ENCODE measurements around the gene ZIC4.

The ZIC4 gene

DNA sequence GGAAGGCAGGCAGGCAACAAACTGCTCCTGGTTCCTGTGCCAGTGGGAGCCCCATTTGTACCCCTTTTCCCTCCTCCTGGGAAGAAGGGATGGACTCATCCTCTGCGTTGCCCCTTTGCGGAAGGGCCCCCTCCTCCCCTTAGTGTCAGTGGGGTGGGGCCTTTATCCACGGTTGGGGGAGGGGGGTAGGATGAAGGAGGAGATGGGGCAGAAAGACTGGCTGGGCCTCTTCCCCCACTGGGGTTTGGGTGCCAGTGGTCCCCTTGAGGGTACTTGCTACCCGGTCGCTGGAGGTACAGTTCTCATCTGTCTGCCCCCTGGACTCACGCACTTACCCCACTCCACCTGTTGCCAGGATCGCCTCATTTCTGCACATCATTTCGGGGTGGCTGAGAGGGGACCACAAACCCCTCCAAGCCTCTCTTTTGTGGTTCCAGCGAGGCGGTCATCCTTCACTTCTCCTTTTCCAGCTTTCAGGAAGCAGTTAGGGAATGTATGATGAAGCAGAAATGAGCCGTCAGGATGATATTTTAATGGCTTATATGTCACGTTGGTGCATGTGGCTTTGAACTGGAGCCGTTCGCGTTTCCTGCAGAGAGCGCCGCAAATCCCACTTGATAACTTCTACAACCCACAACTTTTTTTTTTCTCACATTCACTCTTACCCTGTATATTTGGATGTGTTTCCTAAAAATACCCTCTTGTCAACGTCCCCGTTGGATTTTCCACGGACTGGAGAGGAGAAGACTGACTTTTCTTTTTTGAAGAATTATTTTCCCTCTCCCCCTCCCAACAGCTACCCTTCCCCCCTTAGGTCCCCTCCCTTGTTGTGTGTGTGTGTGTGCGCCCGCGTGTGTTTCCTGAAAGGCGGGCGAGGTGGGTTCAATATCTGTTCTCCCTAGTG lies at the start of gene ZIC4:
Gene ZIC4 (minus strand): TSS at position 516 of the 904 bp plus-strand sequence. CDS start 3,746 bp downstream, outside the sequence.
- Histone ChIP-seq H3K36me3 (ENCODE audit: control insufficient read depth in 5 of 5, insufficient read depth in 5 of 5, low read length in 5 of 5) (no peaks in the 10 kb centered on the region), H3K9me3 (ENCODE audit: control insufficient read depth in 5 of 5, low read length in 5 of 5) (peaks cover 0 to 3% (median 0%) of the 10 kb centered on the region in 5 donors), H3K27ac (ENCODE audit: low read depth, low read length) (no peak within 1 kb of the TSS), H3K4me3 (ENCODE audit: low read depth in 1 of 5, low read length in 5 of 5) (no peak within 1 kb of the TSS), H3K9ac (ENCODE audit: low read length in 5 of 5) (no peak within 1 kb of the TSS), H3K27me3 (ENCODE audit: control insufficient read depth in 5 of 5, insufficient read depth in 4 of 5, low read length in 5 of 5) (peaks cover 63 to 85% (median 79%) of the 10 kb centered on the region in 5 donors), H3K4me1 (ENCODE audit: control insufficient read depth in 5 of 5, insufficient read depth in 5 of 5, low read length in 5 of 5) (peaks cover 1 to 28% (median 26%) of the 10 kb centered on the region in 5 donors)

DNA sequence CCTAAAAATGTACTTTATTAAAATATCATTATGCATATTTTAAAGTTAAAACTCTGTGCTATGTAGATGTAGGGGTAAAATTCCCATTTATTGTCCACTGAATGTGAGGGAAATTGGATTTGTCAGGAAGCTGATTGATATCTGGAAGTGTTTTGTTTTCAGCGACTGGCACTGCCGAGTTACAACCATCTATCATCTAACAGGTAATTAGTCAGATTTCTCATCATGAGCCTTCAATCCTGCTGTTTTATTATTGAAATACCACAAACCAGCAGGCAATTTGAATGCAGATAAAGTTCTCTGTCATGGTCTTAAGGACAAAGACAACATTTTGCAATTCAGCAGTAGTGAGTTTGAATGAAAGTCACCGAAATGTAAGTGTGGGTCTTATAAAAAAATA lies 43.3 kb upstream of the ZIC4 start:
- Histone ChIP-seq H3K4me3 (ENCODE audit: low read depth in 1 of 5, low read length in 5 of 5) (no peak overlapping the region), H3K4me1 (ENCODE audit: control insufficient read depth in 5 of 5, insufficient read depth in 5 of 5, low read length in 5 of 5) (no peaks in the 10 kb centered on the region), H3K36me3 (ENCODE audit: control insufficient read depth in 5 of 5, insufficient read depth in 5 of 5, low read length in 5 of 5) (no peaks in the 10 kb centered on the region), H3K27me3 (ENCODE audit: control insufficient read depth in 5 of 5, insufficient read depth in 4 of 5, low read length in 5 of 5) (peaks cover 0 to 3% (median 0%) of the 10 kb centered on the region in 5 donors), H3K27ac (ENCODE audit: low read depth, low read length) (no peak overlapping the region), H3K9me3 (ENCODE audit: control insufficient read depth in 5 of 5, low read length in 5 of 5) (no peaks in the 10 kb centered on the region), H3K9ac (ENCODE audit: low read length in 5 of 5) (no peak overlapping the region)

DNA sequence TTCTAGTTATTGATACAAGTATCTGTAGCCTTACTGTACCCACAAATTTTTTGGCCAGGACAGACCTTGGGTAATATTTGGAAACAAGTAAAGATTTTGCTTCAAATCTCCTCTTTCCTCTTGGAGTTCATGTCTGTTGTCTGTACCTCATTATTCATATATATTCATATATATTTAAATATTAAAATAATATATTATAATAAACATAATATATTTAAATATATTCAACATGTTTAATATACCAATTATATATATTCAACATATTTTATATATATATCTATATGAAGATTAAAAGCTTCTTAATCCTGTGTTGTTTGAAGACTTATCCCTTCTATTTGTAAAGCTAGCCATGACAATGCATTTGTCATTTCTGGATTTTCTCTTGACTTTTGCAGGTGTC lies 40.9 kb upstream of the ZIC4 start:
- H3K4me3 ChIP-seq (ENCODE audit: low read depth in 1 of 5, low read length in 5 of 5): no peak overlapping the region
- H3K36me3 ChIP-seq (ENCODE audit: control insufficient read depth in 5 of 5, insufficient read depth in 5 of 5, low read length in 5 of 5): no peaks in the 10 kb centered on the region
- H3K27me3 ChIP-seq (ENCODE audit: control insufficient read depth in 5 of 5, insufficient read depth in 4 of 5, low read length in 5 of 5): peaks cover 0 to 3% (median 0%) of the 10 kb centered on the region in 5 donors
- H3K27ac ChIP-seq (ENCODE audit: low read depth, low read length): no peak overlapping the region
- H3K9ac ChIP-seq (ENCODE audit: low read length in 5 of 5): no peak overlapping the region
- no peaks in the 10 kb centered on the region for H3K4me1 ChIP-seq (ENCODE audit: control insufficient read depth in 5 of 5, insufficient read depth in 5 of 5, low read length in 5 of 5)
- no peaks in the 10 kb centered on the region for H3K9me3 ChIP-seq (ENCODE audit: control insufficient read depth in 5 of 5, low read length in 5 of 5)

DNA sequence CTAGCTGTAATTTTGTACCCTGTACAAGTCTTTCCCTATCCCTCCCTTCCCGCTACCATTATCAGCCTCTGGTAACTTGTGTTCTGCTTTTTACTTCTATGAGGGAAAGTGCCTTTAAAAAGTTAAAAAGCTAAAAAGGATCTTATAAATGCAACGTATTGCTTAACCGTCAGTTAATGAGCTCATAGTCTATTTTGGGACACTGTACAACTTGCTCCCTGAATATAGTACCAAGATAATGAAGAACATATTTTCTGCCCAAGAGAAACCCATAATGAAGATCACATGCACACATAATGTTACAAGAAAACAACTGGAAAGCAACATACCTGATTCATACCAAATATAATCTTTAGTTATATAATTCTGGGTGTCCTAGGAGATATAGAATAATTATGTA lies 25.4 kb upstream of the ZIC4 start:
- Histone ChIP-seq H3K4me3 (ENCODE audit: low read depth in 1 of 5, low read length in 5 of 5) (no peak overlapping the region), H3K9ac (ENCODE audit: low read length in 5 of 5) (no peak overlapping the region), H3K27ac (ENCODE audit: low read depth, low read length) (no peak overlapping the region), H3K27me3 (ENCODE audit: control insufficient read depth in 5 of 5, insufficient read depth in 4 of 5, low read length in 5 of 5) (peaks cover 0 to 7% (median 2%) of the 10 kb centered on the region in 5 donors), H3K36me3 (ENCODE audit: control insufficient read depth in 5 of 5, insufficient read depth in 5 of 5, low read length in 5 of 5) (no peaks in the 10 kb centered on the region), H3K4me1 (ENCODE audit: control insufficient read depth in 5 of 5, insufficient read depth in 5 of 5, low read length in 5 of 5) (no peaks in the 10 kb centered on the region), H3K9me3 (ENCODE audit: control insufficient read depth in 5 of 5, low read length in 5 of 5) (no peaks in the 10 kb centered on the region)

DNA sequence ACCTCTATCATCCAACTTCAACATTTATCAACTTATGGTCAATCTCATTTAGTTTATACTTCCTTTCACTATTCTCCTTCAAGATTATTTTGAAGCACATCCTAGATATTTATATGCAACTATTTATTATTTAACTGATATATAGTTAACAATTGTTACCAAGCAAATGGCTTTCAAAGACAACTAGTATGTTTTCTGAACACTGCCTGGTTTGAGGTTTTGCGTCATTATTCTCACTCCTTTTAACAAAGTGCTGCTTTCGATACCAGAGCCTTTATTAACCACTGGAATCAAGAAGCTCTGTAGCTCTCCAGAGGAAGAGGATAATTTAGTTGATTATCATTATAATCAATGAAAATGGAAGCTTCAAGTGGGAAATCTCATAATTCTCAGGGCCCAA lies 22.4 kb upstream of the ZIC4 start:
- no peak overlapping the region for H3K4me3 ChIP-seq (ENCODE audit: low read depth in 1 of 5, low read length in 5 of 5)
- H3K27ac ChIP-seq (ENCODE audit: low read depth, low read length): no peak overlapping the region
- no peaks in the 10 kb centered on the region for H3K36me3 ChIP-seq (ENCODE audit: control insufficient read depth in 5 of 5, insufficient read depth in 5 of 5, low read length in 5 of 5)
- no peak overlapping the region for H3K9ac ChIP-seq (ENCODE audit: low read length in 5 of 5)
- H3K4me1 ChIP-seq (ENCODE audit: control insufficient read depth in 5 of 5, insufficient read depth in 5 of 5, low read length in 5 of 5): peaks cover 0 to 4% (median 0%) of the 10 kb centered on the region in 5 donors
- peaks cover 7 to 19% (median 14%) of the 10 kb centered on the region in 5 donors for H3K27me3 ChIP-seq (ENCODE audit: control insufficient read depth in 5 of 5, insufficient read depth in 4 of 5, low read length in 5 of 5)
- H3K9me3 ChIP-seq (ENCODE audit: control insufficient read depth in 5 of 5, low read length in 5 of 5): no peaks in the 10 kb centered on the region

DNA sequence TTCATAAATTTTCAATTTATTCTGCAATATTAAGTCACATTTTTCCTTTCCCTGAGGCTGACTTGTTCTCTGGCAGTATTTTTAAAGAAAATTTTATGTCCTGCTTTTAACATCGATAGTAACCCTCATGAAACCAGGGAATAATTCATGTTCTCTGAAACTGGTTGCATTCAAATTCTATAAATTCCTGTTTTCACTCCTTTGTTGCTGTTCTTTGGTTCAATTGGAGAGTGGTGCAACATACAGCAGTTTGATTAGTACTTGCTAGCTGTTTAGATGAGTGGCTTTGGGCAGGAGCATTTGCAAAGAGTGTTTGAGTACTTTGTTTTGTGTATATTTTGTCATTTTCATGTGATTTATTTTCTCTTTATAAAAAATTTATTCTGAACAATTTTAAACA lies 22.0 kb upstream of the ZIC4 start:
- Histone ChIP-seq H3K4me3 (ENCODE audit: low read depth in 1 of 5, low read length in 5 of 5) (no peak overlapping the region), H3K9ac (ENCODE audit: low read length in 5 of 5) (no peak overlapping the region), H3K27me3 (ENCODE audit: control insufficient read depth in 5 of 5, insufficient read depth in 4 of 5, low read length in 5 of 5) (peaks cover 12 to 23% (median 19%) of the 10 kb centered on the region in 5 donors), H3K9me3 (ENCODE audit: control insufficient read depth in 5 of 5, low read length in 5 of 5) (no peaks in the 10 kb centered on the region), H3K4me1 (ENCODE audit: control insufficient read depth in 5 of 5, insufficient read depth in 5 of 5, low read length in 5 of 5) (peaks cover 0 to 8% (median 0%) of the 10 kb centered on the region in 5 donors), H3K27ac (ENCODE audit: low read depth, low read length) (no peak overlapping the region), H3K36me3 (ENCODE audit: control insufficient read depth in 5 of 5, insufficient read depth in 5 of 5, low read length in 5 of 5) (no peaks in the 10 kb centered on the region)

DNA sequence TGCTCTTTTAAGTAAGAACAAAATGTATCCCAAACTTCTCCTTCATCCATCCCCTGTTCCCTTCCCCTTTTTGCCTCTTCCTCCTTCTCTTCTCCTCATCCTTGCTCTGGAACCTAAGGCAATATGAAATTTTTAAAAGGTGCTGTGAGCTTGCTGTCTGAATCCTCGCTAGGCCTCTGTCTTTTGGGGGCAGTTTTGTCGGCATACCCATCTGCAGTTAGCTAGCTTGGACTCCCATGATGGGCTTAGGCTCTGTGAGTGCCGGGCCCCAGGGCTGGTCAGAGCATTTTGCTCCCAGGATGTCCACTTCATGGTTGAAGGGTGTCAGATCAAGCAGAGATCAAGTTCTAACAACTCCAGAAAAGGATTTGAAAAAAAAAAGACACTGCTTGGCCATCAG lies 21.4 kb upstream of the ZIC4 start:
- no peaks in the 10 kb centered on the region for H3K9me3 ChIP-seq (ENCODE audit: control insufficient read depth in 5 of 5, low read length in 5 of 5)
- no peak overlapping the region for H3K9ac ChIP-seq (ENCODE audit: low read length in 5 of 5)
- H3K36me3 ChIP-seq (ENCODE audit: control insufficient read depth in 5 of 5, insufficient read depth in 5 of 5, low read length in 5 of 5): no peaks in the 10 kb centered on the region
- peaks cover 16 to 29% (median 25%) of the 10 kb centered on the region in 5 donors for H3K27me3 ChIP-seq (ENCODE audit: control insufficient read depth in 5 of 5, insufficient read depth in 4 of 5, low read length in 5 of 5)
- H3K27ac ChIP-seq (ENCODE audit: low read depth, low read length): no peak overlapping the region
- H3K4me3 ChIP-seq (ENCODE audit: low read depth in 1 of 5, low read length in 5 of 5): no peak overlapping the region
- H3K4me1 ChIP-seq (ENCODE audit: control insufficient read depth in 5 of 5, insufficient read depth in 5 of 5, low read length in 5 of 5): peaks cover 0 to 12% (median 2%) of the 10 kb centered on the region in 5 donors

DNA sequence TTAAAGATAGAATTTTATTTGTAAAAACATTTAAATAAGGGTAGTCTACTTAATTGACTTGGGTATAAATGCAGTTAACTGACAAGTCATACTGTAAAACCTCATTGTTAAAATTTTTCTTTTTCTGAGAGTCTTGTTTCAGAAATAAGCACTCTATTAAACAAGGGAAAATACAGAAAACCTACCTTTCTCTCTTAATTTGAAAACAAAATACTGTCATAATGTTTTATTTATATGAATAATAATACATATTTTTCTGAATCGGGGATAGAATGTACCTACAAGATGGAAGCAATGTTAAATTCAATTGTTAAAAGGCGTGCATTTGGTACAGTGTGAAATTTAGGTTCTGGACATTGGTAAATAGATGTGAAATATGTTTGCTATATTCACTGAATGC lies 20.6 kb upstream of the ZIC4 start:
- H3K9ac ChIP-seq (ENCODE audit: low read length in 5 of 5): no peak overlapping the region
- H3K4me1 ChIP-seq (ENCODE audit: control insufficient read depth in 5 of 5, insufficient read depth in 5 of 5, low read length in 5 of 5): peaks cover 0 to 12% (median 2%) of the 10 kb centered on the region in 5 donors
- no peaks in the 10 kb centered on the region for H3K36me3 ChIP-seq (ENCODE audit: control insufficient read depth in 5 of 5, insufficient read depth in 5 of 5, low read length in 5 of 5)
- no peaks in the 10 kb centered on the region for H3K9me3 ChIP-seq (ENCODE audit: control insufficient read depth in 5 of 5, low read length in 5 of 5)
- no peak overlapping the region for H3K4me3 ChIP-seq (ENCODE audit: low read depth in 1 of 5, low read length in 5 of 5)
- peaks cover 24 to 37% (median 33%) of the 10 kb centered on the region in 5 donors for H3K27me3 ChIP-seq (ENCODE audit: control insufficient read depth in 5 of 5, insufficient read depth in 4 of 5, low read length in 5 of 5)
- H3K27ac ChIP-seq (ENCODE audit: low read depth, low read length): no peak overlapping the region

DNA sequence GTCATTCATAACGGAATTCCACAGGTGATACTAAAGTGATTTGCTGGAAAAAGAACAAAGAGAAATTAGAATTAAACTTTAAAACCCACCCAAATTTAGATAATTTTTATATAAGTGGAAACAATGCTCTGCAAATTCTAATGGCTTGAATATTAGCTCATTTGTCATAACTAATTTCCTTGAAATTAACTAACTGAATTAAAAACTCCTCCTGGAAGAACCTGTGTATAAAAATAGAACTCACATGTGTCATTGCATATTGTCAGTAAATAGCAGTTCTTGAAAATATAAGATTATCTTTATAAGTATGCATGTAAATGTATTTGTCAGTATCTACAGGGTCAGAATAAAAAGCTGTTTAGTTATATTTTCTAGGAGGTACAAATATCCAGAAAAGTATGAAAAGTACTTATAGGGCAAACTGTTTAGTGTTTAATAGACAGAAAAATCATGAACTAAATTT lies 19.1 kb upstream of the ZIC4 start:
- H3K27me3 ChIP-seq (ENCODE audit: control insufficient read depth in 5 of 5, insufficient read depth in 4 of 5, low read length in 5 of 5): peaks cover 38 to 52% (median 43%) of the 10 kb centered on the region in 5 donors
- H3K4me1 ChIP-seq (ENCODE audit: control insufficient read depth in 5 of 5, insufficient read depth in 5 of 5, low read length in 5 of 5): peaks cover 0 to 19% (median 10%) of the 10 kb centered on the region in 5 donors
- no peak overlapping the region for H3K27ac ChIP-seq (ENCODE audit: low read depth, low read length)
- no peaks in the 10 kb centered on the region for H3K36me3 ChIP-seq (ENCODE audit: control insufficient read depth in 5 of 5, insufficient read depth in 5 of 5, low read length in 5 of 5)
- H3K9me3 ChIP-seq (ENCODE audit: control insufficient read depth in 5 of 5, low read length in 5 of 5): no peaks in the 10 kb centered on the region
- H3K4me3 ChIP-seq (ENCODE audit: low read depth in 1 of 5, low read length in 5 of 5): no peak overlapping the region
- H3K9ac ChIP-seq (ENCODE audit: low read length in 5 of 5): no peak overlapping the region
